Head of caudate nucleus (tissue), 42 donors: ENCODE results near the gene TP53AIP1.
"Not testable (repeated sequence)": the region's sequence is repeated elsewhere in the genome, so short reads cannot be mapped to it uniquely, and the experiment has no call there.

Experiments
- DNase-seq, 42 donors: peaks; one replicate each; pipeline versions ENCODE4 v3.0.0 to v3.0.0-alpha.2; 2020 to 2021; ENCODE audit warnings: mixed read lengths in 7 of 42
- intact Hi-C: fragments of 100-400 bp; cut with DNase I; formaldehyde crosslinking; loops from one replicate; pipeline ENCODE4 v1.15.0; 2022

Gene TP53AIP1

GRCh38 chr11:128928400-128928799 is 14.3 kb downstream of the TP53AIP1 start:
- DNase-seq, result no peak
- intact Hi-C loops, result no loop called here

- no peak for DNase-seq
- intact Hi-C loops, result no loop called here
These were observed 14.9 kb downstream of the TP53AIP1 start for GRCh38 chr11:128927683-128928336.

- DNase-seq, result no peak
- intact Hi-C loops, result no loop called here
These were observed 15.6 kb downstream of the TP53AIP1 start for GRCh38 chr11:128927108-128927461.

GRCh38 chr11:128926437-128927107 is 16.1 kb downstream of the TP53AIP1 start:
- DNase-seq, result no peak
- intact Hi-C loops, result no loop called here

- intact Hi-C loops, result no loop called here
- DNase-seq, result no peak
These were observed 16.7 kb downstream of the TP53AIP1 start for GRCh38 chr11:128926000-128926399.

GRCh38 chr11:128925250-128925600 is 17.4 kb downstream of the TP53AIP1 start:
- intact Hi-C loops, result no loop called here

GRCh38 chr11:128924510-128925249 is 18.0 kb downstream of the TP53AIP1 start:
- intact Hi-C loops, result no loop called here
- no peak for DNase-seq

More at GRCh38 chr11:128925250-128925600, 17.4 kb downstream of the TP53AIP1 start:
- no peak for DNase-seq

- intact Hi-C loops, result no loop called here
- DNase-seq, result no peak
These were observed 18.6 kb downstream of the TP53AIP1 start for GRCh38 chr11:128924104-128924503.

- intact Hi-C loops, result no loop called here
- no peak for DNase-seq
These were observed 20.9 kb downstream of the TP53AIP1 start for GRCh38 chr11:128921793-128922192.

GRCh38 chr11:128920666-128921065 is 22.0 kb downstream of the TP53AIP1 start:
- intact Hi-C loops, result no loop called here
- no peak for DNase-seq

- intact Hi-C loops, DNase-seq: not testable (repeated sequence)
These were observed 23.0 kb downstream of the TP53AIP1 start for GRCh38 chr11:128919635-128920034.

GRCh38 chr11:128919216-128919615 is 23.5 kb downstream of the TP53AIP1 start:
- intact Hi-C loops, result no loop called here
- peak in 1 of 42 donors; percentile 56 for DNase-seq

GRCh38 chr11:128917144-128917724 is 25.4 kb downstream of the TP53AIP1 start:
- intact Hi-C loops, result no loop called here
- no peak for DNase-seq

GRCh38 chr11:128916681-128917080 is 26.0 kb downstream of the TP53AIP1 start:
- intact Hi-C loops, result no loop called here
- DNase-seq, result no peak

GRCh38 chr11:128916037-128916572 is 26.6 kb downstream of the TP53AIP1 start:
- DNase-seq, result no peak
- intact Hi-C loops, result no loop called here

- no peak for DNase-seq
- intact Hi-C loops, result no loop called here
These were observed 27.5 kb downstream of the TP53AIP1 start for GRCh38 chr11:128915149-128915521.

- DNase-seq, result no peak
- intact Hi-C loops, result no loop called here
These were observed 28.2 kb downstream of the TP53AIP1 start for GRCh38 chr11:128914216-128915148.

GRCh38 chr11:128913806-128914205 is 28.9 kb downstream of the TP53AIP1 start:
- intact Hi-C loops, result no loop called here
- peak in 1 of 42 donors; percentile 12 for DNase-seq

- DNase-seq, result no peak
- intact Hi-C loops, result no loop called here
These were observed 31.0 kb downstream of the TP53AIP1 start for GRCh38 chr11:128911701-128912100.
